GM23338 (cell line): ENCODE data around the gene AKIRIN1.

Experiments used
- CREB1 ChIP-seq: fragments of 250-450 bp; sonication (Bioruptor Pico); IDR thresholded peaks from 2 replicates; pipeline ENCODE4 v1.5.0; 2020; ENCODE audit warnings: low read depth, mild to moderate bottlenecking, moderate library complexity
- EZH2 ChIP-seq: fragments of 200-600 bp; sonication (generic); IDR thresholded peaks from one replicate; pipeline ENCODE4 v1.8.0; 2017; ENCODE audit warnings: antibody characterized with exemption, mild to moderate bottlenecking, low read depth; ENCODE audit not compliant: unreplicated experiment
- EZH2phosphoT487 ChIP-seq: fragments of 200-600 bp; sonication (generic); IDR thresholded peaks from one replicate; pipeline ENCODE4 v1.8.1; 2018; ENCODE audit warnings: antibody characterized with exemption; ENCODE audit not compliant: unreplicated experiment
- JUNB ChIP-seq: IDR thresholded peaks from one replicate; pipeline ENCODE4 v1.6.1; 2016; ENCODE audit warnings: antibody characterized with exemption; ENCODE audit not compliant: unreplicated experiment
- NANOG ChIP-seq: IDR thresholded peaks from 2 replicates; pipeline ENCODE4 v1.6.1; 2016; ENCODE audit warnings: antibody characterized with exemption, borderline replicate concordance
- POLR2AphosphoS5 ChIP-seq: IDR thresholded peaks from 2 replicates; pipeline ENCODE4 v1.6.1; 2016; ENCODE audit warnings: antibody characterized with exemption, low read depth
- STAT1 ChIP-seq: IDR thresholded peaks from one replicate; pipeline ENCODE4 v1.6.1; 2016; ENCODE audit warnings: antibody characterized with exemption; ENCODE audit not compliant: unreplicated experiment
- ZNF114 ChIP-seq: fragments of 250-450 bp; sonication (Bioruptor Pico); IDR thresholded peaks from 2 replicates; pipeline ENCODE4 v1.5.0; 2020; ENCODE audit warnings: mild to moderate bottlenecking, moderate library complexity
- ZNF331 ChIP-seq: fragments of 250-450 bp; sonication (Bioruptor Pico); IDR thresholded peaks from 2 replicates; pipeline ENCODE4 v1.5.0; 2020; ENCODE audit warnings: low read depth, mild to moderate bottlenecking, moderate library complexity
- TF ChIP-seq, protein P1 (sequence below), 2 experiments: fragments of 200-600 bp in 1 of 2; sonication (generic) in 1 of 2; conservative IDR thresholded peaks; 2 replicates each; pipeline versions ENCODE4 v1.5.1 to v1.6.1; 2016 to 2017; ENCODE audit warnings: antibody characterized with exemption in 2 of 2, low read depth in 2 of 2, mild to moderate bottlenecking in 2 of 2, moderate library complexity in 1 of 2
- TF ChIP-seq, protein P2 (sequence below): IDR thresholded peaks from one replicate; pipeline ENCODE4 v1.6.1; 2018; ENCODE audit warnings: antibody characterized with exemption; ENCODE audit not compliant: unreplicated experiment
- TF ChIP-seq, protein P3 (sequence below): IDR thresholded peaks from 2 replicates; pipeline ENCODE4 v1.6.1; 2016; ENCODE audit warnings: antibody characterized with exemption
- TF ChIP-seq, protein P4 (sequence below): fragments of 250-450 bp; sonication (Bioruptor Pico); IDR thresholded peaks from 2 replicates; pipeline ENCODE4 v1.5.0; 2020; ENCODE audit warnings: mild to moderate bottlenecking, moderate library complexity

DNA sequence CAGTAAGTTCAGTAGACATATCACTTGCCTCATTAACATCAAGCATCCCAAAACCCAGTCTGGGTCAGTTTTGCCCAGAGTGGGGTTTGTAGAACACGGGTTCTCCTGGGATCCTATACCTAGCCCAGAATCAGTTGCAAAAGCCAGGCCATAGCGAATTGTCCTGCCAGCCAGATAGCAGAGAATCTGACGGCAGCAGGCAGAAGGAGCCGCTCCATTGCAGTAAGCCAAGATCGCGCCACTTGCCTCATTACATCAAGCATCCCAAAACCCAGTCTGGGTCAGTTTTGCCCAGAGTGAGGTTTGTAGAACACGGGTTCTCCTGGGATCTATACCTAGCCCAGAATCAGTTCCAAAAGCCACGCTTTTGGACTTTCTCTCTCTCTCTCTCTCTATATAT lies 54.2 kb downstream of the AKIRIN1 start:
- TF ChIP-seq ZNF331 (CRISPR knock-in tag) (no peak), EZH2 (no peak), POLR2AphosphoS5 (no peak), ZNF114 (CRISPR knock-in tag) (no peak), CREB1 (CRISPR knock-in tag) (no peak), EZH2phosphoT487 (no peak), JUNB (no peak), STAT1 (no peak), NANOG (no peak)
- TF ChIP-seq, protein P1, sequence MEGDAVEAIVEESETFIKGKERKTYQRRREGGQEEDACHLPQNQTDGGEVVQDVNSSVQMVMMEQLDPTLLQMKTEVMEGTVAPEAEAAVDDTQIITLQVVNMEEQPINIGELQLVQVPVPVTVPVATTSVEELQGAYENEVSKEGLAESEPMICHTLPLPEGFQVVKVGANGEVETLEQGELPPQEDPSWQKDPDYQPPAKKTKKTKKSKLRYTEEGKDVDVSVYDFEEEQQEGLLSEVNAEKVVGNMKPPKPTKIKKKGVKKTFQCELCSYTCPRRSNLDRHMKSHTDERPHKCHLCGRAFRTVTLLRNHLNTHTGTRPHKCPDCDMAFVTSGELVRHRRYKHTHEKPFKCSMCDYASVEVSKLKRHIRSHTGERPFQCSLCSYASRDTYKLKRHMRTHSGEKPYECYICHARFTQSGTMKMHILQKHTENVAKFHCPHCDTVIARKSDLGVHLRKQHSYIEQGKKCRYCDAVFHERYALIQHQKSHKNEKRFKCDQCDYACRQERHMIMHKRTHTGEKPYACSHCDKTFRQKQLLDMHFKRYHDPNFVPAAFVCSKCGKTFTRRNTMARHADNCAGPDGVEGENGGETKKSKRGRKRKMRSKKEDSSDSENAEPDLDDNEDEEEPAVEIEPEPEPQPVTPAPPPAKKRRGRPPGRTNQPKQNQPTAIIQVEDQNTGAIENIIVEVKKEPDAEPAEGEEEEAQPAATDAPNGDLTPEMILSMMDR (conservative IDR thresholded peaks at IDR 0.05; ENCODE audit: low read depth in 2 of 2), result no peak
- TF ChIP-seq, protein P2, sequence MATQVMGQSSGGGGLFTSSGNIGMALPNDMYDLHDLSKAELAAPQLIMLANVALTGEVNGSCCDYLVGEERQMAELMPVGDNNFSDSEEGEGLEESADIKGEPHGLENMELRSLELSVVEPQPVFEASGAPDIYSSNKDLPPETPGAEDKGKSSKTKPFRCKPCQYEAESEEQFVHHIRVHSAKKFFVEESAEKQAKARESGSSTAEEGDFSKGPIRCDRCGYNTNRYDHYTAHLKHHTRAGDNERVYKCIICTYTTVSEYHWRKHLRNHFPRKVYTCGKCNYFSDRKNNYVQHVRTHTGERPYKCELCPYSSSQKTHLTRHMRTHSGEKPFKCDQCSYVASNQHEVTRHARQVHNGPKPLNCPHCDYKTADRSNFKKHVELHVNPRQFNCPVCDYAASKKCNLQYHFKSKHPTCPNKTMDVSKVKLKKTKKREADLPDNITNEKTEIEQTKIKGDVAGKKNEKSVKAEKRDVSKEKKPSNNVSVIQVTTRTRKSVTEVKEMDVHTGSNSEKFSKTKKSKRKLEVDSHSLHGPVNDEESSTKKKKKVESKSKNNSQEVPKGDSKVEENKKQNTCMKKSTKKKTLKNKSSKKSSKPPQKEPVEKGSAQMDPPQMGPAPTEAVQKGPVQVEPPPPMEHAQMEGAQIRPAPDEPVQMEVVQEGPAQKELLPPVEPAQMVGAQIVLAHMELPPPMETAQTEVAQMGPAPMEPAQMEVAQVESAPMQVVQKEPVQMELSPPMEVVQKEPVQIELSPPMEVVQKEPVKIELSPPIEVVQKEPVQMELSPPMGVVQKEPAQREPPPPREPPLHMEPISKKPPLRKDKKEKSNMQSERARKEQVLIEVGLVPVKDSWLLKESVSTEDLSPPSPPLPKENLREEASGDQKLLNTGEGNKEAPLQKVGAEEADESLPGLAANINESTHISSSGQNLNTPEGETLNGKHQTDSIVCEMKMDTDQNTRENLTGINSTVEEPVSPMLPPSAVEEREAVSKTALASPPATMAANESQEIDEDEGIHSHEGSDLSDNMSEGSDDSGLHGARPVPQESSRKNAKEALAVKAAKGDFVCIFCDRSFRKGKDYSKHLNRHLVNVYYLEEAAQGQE, result no peak
- TF ChIP-seq, protein P3, sequence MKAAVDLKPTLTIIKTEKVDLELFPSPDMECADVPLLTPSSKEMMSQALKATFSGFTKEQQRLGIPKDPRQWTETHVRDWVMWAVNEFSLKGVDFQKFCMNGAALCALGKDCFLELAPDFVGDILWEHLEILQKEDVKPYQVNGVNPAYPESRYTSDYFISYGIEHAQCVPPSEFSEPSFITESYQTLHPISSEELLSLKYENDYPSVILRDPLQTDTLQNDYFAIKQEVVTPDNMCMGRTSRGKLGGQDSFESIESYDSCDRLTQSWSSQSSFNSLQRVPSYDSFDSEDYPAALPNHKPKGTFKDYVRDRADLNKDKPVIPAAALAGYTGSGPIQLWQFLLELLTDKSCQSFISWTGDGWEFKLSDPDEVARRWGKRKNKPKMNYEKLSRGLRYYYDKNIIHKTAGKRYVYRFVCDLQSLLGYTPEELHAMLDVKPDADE, result no peak
- TF ChIP-seq, protein P4, sequence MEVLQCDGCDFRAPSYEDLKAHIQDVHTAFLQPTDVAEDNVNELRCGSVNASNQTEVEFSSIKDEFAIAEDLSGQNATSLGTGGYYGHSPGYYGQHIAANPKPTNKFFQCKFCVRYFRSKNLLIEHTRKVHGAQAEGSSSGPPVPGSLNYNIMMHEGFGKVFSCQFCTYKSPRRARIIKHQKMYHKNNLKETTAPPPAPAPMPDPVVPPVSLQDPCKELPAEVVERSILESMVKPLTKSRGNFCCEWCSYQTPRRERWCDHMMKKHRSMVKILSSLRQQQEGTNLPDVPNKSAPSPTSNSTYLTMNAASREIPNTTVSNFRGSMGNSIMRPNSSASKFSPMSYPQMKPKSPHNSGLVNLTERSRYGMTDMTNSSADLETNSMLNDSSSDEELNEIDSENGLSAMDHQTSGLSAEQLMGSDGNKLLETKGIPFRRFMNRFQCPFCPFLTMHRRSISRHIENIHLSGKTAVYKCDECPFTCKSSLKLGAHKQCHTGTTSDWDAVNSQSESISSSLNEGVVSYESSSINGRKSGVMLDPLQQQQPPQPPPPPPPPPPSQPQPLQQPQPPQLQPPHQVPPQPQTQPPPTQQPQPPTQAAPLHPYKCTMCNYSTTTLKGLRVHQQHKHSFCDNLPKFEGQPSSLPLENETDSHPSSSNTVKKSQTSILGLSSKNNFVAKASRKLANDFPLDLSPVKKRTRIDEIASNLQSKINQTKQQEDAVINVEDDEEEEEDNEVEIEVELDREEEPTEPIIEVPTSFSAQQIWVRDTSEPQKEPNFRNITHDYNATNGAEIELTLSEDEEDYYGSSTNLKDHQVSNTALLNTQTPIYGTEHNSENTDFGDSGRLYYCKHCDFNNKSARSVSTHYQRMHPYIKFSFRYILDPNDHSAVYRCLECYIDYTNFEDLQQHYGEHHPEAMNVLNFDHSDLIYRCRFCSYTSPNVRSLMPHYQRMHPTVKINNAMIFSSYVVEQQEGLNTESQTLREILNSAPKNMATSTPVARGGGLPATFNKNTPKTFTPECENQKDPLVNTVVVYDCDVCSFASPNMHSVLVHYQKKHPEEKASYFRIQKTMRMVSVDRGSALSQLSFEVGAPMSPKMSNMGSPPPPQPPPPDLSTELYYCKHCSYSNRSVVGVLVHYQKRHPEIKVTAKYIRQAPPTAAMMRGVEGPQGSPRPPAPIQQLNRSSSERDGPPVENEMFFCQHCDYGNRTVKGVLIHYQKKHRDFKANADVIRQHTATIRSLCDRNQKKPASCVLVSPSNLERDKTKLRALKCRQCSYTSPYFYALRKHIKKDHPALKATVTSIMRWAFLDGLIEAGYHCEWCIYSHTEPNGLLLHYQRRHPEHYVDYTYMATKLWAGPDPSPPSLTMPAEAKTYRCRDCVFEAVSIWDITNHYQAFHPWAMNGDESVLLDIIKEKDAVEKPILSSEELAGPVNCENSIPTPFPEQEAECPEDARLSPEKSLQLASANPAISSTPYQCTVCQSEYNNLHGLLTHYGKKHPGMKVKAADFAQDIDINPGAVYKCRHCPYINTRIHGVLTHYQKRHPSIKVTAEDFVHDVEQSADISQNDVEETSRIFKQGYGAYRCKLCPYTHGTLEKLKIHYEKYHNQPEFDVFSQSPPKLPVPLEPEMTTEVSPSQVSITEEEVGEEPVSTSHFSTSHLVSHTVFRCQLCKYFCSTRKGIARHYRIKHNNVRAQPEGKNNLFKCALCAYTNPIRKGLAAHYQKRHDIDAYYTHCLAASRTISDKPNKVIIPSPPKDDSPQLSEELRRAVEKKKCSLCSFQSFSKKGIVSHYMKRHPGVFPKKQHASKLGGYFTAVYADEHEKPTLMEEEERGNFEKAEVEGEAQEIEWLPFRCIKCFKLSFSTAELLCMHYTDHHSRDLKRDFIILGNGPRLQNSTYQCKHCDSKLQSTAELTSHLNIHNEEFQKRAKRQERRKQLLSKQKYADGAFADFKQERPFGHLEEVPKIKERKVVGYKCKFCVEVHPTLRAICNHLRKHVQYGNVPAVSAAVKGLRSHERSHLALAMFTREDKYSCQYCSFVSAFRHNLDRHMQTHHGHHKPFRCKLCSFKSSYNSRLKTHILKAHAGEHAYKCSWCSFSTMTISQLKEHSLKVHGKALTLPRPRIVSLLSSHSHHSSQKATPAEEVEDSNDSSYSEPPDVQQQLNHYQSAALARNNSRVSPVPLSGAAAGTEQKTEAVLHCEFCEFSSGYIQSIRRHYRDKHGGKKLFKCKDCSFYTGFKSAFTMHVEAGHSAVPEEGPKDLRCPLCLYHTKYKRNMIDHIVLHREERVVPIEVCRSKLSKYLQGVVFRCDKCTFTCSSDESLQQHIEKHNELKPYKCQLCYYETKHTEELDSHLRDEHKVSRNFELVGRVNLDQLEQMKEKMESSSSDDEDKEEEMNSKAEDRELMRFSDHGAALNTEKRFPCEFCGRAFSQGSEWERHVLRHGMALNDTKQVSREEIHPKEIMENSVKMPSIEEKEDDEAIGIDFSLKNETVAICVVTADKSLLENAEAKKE (CRISPR knock-in tag), result no peak
